Measurements from ENCODE around the gene ALG1L2. TPM values are rescaled to one million over a fixed set of nuclear protein-coding genes. Genes with fewer than 3 reads are reported as not detected.
"Not testable (repeated sequence)": the region's sequence is repeated elsewhere in the genome, so short reads cannot be mapped to it uniquely, and the experiment has no call there.

Gene ALG1L2, protein sequence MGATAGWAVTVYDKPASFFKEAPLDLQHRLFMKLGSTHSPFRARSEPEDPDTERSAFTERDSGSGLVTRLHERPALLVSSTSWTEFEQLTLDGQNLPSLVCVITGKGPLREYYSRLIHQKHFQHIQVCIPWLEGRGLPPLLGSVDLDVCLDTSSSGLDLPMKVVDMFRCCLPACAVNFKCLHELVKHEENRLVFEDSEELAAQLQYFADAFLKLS
- total RNA-seq: not detected in 2 replicates
- polyA plus RNA-seq: 2.6 and 3.4 TPM in 2 replicates

DNA sequence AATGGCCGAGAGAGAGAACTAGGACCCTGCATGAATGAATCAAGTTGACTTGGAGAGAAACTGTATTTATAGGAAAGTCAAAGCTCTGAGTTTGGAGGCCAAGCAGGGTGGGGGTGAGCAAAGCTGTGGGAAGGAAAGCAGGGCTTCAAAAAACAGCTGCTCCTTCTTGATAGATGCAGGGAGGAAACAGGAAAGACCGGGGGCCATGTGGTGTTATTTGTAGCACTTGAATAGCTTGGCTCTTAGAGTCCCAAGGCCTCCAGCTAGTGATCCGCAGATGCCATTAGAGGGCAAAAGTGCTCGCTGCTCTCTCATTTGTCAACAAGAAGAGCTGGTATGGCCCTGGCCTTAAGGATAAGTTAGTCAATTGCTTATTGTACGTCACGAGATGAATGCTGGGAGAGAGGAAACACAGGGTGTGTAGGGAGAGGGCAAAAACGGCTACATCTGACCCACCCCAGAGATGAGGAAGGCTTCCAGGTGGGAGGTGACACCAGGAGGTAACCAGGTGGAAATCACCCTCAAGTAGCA is at the start of gene ALG1L2:
ALG1L2 (plus strand) TSS at position 481 of the 531 bp plus-strand sequence. CDS start 186 bp downstream, outside the sequence.
- no peak within 1 kb of the TSS for H3K4me3 ChIP-seq
- H3K36me3 ChIP-seq: no peaks in the 10 kb centered on the region
- H3K27ac ChIP-seq: no peak within 1 kb of the TSS
- H3K9me3 ChIP-seq (ENCODE audit: low read depth): no peaks in the 10 kb centered on the region
- no peaks in the 10 kb centered on the region for H3K27me3 ChIP-seq
- TF ChIP-seq CTCF (IDR thresholded peaks at IDR 0.05; ENCODE audit: low read depth, low read length): no peak
- peak in 1 of 2 donors; percentile 52 for DNase-seq (ENCODE audit: low read depth in 1 of 2, low spot score in 1 of 2)
- H3K4me1 ChIP-seq (ENCODE audit: low read depth): no peaks in the 10 kb centered on the region

- not testable (repeated sequence) for H3K36me3 ChIP-seq; H3K4me3 ChIP-seq; H3K27ac ChIP-seq; H3K27me3 ChIP-seq; H3K4me1 ChIP-seq (ENCODE audit: low read depth); H3K9me3 ChIP-seq (ENCODE audit: low read depth)
- DNase-seq (ENCODE audit: low read depth in 1 of 2, low spot score in 1 of 2): peak in 1 of 2 donors; percentile 12
These were observed 44.4 kb upstream of the ALG1L2 start for GRCh38 chr3:130037126-130037815.

DNA sequence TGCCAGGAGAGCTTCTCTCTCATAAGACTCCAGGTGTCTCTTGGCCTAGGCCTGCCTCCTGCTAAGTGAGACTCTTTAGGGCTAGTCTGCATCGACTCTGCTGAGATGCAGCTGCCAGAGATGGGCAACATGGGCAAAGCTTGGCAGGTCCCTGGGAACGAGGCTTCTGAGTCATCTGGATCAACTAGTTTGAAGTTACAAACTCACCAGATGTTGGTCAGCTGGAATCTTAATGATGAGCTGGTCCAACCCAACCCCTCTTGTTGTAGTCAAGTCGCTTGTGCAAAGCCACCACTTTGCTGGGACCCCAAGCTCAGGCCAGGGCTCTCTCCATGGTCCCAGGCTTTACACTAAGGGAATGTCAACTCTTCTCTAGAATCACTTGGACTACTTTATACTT is 38.9 kb upstream of the ALG1L2 start:
- H3K9me3 ChIP-seq (ENCODE audit: low read depth); H3K36me3 ChIP-seq; DNase-seq (ENCODE audit: low read depth in 1 of 2, low spot score in 1 of 2); H3K4me1 ChIP-seq (ENCODE audit: low read depth); H3K27me3 ChIP-seq; H3K4me3 ChIP-seq: not testable (repeated sequence)
- H3K27ac ChIP-seq: peak overlapping the region; percentile 69

DNA sequence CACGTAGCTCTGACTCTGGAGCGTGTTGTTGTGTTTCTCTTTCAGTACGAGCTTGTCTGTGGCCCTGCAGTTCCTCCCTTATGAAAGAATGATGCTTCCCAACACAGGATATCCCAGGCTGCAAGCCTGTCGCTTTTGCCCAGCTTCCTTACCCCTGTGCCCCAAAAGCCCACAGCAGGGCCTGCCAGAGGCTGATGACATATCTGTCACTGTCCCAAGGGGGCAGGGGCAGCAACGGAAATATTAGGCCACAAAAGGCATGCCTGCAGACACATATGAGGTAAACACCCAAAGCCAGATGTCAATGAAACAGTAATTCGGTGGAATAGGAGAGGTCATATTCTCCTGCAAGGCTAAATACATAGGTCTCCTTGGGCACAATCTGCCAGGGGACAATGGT is 38.0 kb upstream of the ALG1L2 start:
- H3K4me3 ChIP-seq; H3K27me3 ChIP-seq; H3K4me1 ChIP-seq (ENCODE audit: low read depth); DNase-seq (ENCODE audit: low read depth in 1 of 2, low spot score in 1 of 2); H3K9me3 ChIP-seq (ENCODE audit: low read depth); H3K36me3 ChIP-seq: not testable (repeated sequence)
- peak overlapping the region; percentile 69 for H3K27ac ChIP-seq

GRCh38 chr3:130044370-130044769 is 37.3 kb upstream of the ALG1L2 start:
- no peaks in the 10 kb centered on the region for H3K27me3 ChIP-seq
- TF ChIP-seq CTCF (IDR thresholded peaks at IDR 0.05; ENCODE audit: low read depth, low read length): no peak
- DNase-seq (ENCODE audit: low read depth in 1 of 2, low spot score in 1 of 2): no peak

GRCh38 chr3:130048726-130049125 is 32.9 kb upstream of the ALG1L2 start:
- no peak overlapping the region for H3K27ac ChIP-seq
- H3K9me3 ChIP-seq (ENCODE audit: low read depth): no peaks in the 10 kb centered on the region
- no peak for DNase-seq (ENCODE audit: low read depth in 1 of 2, low spot score in 1 of 2)
- TF ChIP-seq CTCF (IDR thresholded peaks at IDR 0.05; ENCODE audit: low read depth, low read length): no peak
- no peak overlapping the region for H3K4me3 ChIP-seq
- H3K4me1 ChIP-seq (ENCODE audit: low read depth): no peaks in the 10 kb centered on the region
- H3K27me3 ChIP-seq: no peaks in the 10 kb centered on the region
- no peaks in the 10 kb centered on the region for H3K36me3 ChIP-seq

More at GRCh38 chr3:130044370-130044769, 37.3 kb upstream of the ALG1L2 start:
- Histone ChIP-seq H3K4me1 (ENCODE audit: low read depth) (peaks cover 4% of the 10 kb centered on the region), H3K4me3 (no peak overlapping the region), H3K9me3 (ENCODE audit: low read depth) (no peaks in the 10 kb centered on the region), H3K36me3 (no peaks in the 10 kb centered on the region), H3K27ac (no peak overlapping the region)

- not testable (repeated sequence) for H3K4me3 ChIP-seq; H3K9me3 ChIP-seq (ENCODE audit: low read depth); DNase-seq (ENCODE audit: low read depth in 1 of 2, low spot score in 1 of 2); H3K4me1 ChIP-seq (ENCODE audit: low read depth); H3K27me3 ChIP-seq; H3K27ac ChIP-seq; H3K36me3 ChIP-seq
These were observed 29.3 kb upstream of the ALG1L2 start for GRCh38 chr3:130052366-130052765.

DNA sequence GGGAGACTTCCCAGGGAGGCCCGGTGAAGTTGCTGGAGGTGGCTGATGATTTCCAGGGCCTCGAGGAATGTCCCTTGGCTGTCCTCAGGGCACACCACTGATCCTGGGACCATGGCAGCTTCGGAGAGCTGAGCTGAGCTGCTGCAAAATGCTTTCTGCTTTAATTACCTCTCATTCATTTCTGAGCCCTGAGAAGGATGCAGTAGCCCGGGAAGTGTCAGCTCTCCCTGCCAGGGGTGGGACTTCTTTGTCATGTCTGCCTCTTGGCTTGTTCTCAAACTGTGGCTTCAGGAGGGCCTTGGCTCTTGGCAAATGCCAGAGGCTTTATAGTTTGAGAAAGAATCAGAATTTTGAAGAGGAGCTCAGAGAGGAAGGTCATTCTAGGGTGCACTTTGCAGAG is 28.7 kb upstream of the ALG1L2 start:
- H3K4me1 ChIP-seq (ENCODE audit: low read depth); H3K27me3 ChIP-seq; H3K36me3 ChIP-seq; DNase-seq (ENCODE audit: low read depth in 1 of 2, low spot score in 1 of 2); H3K9me3 ChIP-seq (ENCODE audit: low read depth); H3K4me3 ChIP-seq; H3K27ac ChIP-seq: not testable (repeated sequence)

DNA sequence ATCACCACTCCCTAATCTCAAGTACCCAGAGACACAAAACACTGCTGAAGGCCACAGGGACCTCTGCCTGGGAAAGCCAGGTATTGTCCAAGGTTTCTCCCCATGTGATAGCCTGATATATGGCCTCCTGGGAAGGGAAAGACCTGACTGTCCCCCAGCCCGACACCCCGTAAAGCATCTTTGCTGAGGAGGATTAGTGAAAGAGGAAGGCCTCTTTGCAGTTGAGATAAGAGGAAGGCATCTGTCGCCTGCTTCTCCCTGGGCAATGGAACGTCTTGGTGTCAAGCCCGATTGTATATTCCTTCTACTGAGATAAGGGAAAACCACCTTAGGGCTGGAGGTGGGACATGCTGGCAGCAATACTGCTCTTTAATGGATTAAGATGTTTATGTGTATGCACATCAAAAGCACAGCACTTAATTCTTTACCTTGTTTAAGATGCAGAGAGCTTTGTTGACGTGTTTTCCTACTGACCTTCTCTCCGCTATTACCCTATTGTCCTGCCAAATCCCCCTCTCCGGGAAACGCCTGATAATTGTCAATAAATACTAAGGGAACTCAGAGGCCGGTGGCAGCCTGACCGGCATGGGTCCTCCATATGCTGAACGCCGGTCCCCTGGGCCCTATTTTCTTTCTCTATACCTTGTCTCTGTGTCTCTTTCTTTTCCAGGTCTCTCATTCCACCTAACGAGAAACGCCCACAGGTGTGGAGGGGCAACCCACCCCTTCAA is 23.9 kb upstream of the ALG1L2 start:
- not testable (repeated sequence) for DNase-seq (ENCODE audit: low read depth in 1 of 2, low spot score in 1 of 2); H3K4me3 ChIP-seq

DNA sequence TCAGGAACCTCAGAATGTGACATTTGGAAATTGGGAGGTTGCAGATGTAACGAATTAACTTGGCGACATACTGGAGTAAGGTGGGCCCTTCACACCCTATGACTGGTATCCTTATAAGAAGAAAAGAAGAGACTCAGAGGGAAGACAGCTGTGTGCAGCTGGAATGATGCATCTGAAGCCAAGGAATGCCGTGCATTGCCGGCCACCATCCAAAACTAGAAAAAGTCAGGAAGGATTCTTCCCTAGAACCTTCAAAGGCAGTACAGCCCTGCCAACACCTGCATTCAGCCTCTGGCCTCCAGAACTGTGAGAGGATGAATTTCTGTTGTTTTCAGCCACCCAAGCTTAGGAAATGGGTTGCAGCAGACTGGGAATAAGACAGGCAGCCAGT is 23.4 kb upstream of the ALG1L2 start:
- not testable (repeated sequence) for H3K4me1 ChIP-seq (ENCODE audit: low read depth); H3K4me3 ChIP-seq; H3K27me3 ChIP-seq; H3K9me3 ChIP-seq (ENCODE audit: low read depth); H3K27ac ChIP-seq; H3K36me3 ChIP-seq
- DNase-seq (ENCODE audit: low read depth in 1 of 2, low spot score in 1 of 2): peak in 1 of 2 donors; percentile 8

More for the DNA sequence above, 23.9 kb upstream of the ALG1L2 start:
- not testable (repeated sequence) for H3K9me3 ChIP-seq (ENCODE audit: low read depth); H3K36me3 ChIP-seq; H3K27ac ChIP-seq; H3K4me1 ChIP-seq (ENCODE audit: low read depth); H3K27me3 ChIP-seq

Data from cardiac muscle cell (in vitro differentiated cells and primary cell).